LNCaP clone FGC (cell line): ENCODE measurements around the gene RNF145.

Experiments used
- DNase-seq: peaks from one replicate; pipeline ENCODE4 v3.0.0-alpha.2; 2011; ENCODE audit warnings: low read depth
- H3K4me3 ChIP-seq: 2 replicates; pipeline ENCODE4 v1.5.1; 2011; ENCODE audit warnings: mild to moderate bottlenecking, low read depth, low read length, control low read depth
- TF ChIP-seq, protein P1 (sequence below): IDR thresholded peaks from 2 replicates; pipeline ENCODE4 v1.5.1; 2012; ENCODE audit warnings: mild to moderate bottlenecking; ENCODE audit not compliant: control insufficient read depth, insufficient read depth; ENCODE audit errors: extremely low read depth

Gene RNF145

DNA sequence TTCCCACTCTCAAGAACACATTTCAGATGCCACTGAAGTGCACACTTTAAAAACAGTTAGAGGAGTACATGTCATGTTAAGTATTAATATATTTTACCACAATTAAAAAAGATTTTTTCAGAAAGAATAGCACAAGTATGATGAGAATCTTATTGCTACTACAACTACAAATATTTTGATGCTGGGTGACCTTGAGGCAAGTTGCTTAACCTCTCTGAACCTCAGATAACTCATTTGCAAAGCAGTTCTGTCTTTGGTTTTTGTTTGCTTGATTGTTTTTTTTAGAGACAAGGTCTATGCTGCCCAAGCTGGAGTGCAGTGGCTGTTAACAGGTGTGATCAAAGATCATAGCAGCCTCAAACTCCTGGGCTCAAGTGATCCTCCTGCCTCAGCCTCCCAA is 95.9 kb downstream of the RNF145 start:
- no peak for DNase-seq
- TF ChIP-seq, protein P1, sequence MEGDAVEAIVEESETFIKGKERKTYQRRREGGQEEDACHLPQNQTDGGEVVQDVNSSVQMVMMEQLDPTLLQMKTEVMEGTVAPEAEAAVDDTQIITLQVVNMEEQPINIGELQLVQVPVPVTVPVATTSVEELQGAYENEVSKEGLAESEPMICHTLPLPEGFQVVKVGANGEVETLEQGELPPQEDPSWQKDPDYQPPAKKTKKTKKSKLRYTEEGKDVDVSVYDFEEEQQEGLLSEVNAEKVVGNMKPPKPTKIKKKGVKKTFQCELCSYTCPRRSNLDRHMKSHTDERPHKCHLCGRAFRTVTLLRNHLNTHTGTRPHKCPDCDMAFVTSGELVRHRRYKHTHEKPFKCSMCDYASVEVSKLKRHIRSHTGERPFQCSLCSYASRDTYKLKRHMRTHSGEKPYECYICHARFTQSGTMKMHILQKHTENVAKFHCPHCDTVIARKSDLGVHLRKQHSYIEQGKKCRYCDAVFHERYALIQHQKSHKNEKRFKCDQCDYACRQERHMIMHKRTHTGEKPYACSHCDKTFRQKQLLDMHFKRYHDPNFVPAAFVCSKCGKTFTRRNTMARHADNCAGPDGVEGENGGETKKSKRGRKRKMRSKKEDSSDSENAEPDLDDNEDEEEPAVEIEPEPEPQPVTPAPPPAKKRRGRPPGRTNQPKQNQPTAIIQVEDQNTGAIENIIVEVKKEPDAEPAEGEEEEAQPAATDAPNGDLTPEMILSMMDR: no peak
- no peak overlapping the region for H3K4me3 ChIP-seq

DNA sequence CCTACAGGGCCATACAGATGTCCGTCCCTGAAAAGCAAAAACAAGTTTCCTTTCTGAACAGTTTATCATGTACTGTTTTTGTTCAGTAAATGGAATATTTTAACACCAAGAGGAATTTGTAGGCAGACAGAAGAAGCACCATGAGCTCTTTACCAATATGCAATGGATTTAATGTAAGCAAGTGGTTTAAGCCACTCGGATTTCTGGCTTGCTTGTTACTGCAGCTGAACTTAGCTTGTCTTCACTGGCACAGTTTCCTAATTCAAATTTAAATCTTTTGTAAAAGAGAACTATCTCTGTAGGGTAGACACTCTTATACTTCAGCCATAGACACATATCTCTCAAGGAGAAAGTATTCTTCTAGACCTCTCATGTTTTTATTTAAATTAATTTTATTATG is 96.9 kb downstream of the RNF145 start:
- no peak for DNase-seq
- H3K4me3 ChIP-seq: no peak overlapping the region
- TF ChIP-seq, protein P1: no peak
